Gastrocnemius medialis (tissue), 4 donors: Measurements from ENCODE around the gene COPG1. TPM values are rescaled to one million over a fixed set of nuclear protein-coding genes. Genes with fewer than 3 reads are reported as not detected.
A peak's percentile ranks its signal among the peaks of the same experiment; 100 is the strongest.

Experiments used
- ATAC-seq, 2 donors: fragments of 150-250 bp; one replicate each; pipeline ENCODE4 v1.9.1; 2016
- DNase-seq, 2 donors: peaks; one replicate each; pipeline ENCODE4 v3.0.0-alpha.2; 2019
- H3K27ac ChIP-seq, 4 donors: fragments of 200-600 bp; sonication (generic); 1 replicate in 1 of 4; 2 replicates in 3 of 4; pipeline ENCODE4 v1.5.1; 2016 to 2018; ENCODE audit warnings: mild to moderate bottlenecking in 2 of 4, moderate library complexity in 1 of 4
- H3K27me3 ChIP-seq, 3 donors: fragments of 200-600 bp; sonication (generic) in 2 of 3; 1 replicate in 1 of 3; 2 replicates in 2 of 3; pipeline versions ENCODE4 v1.5.1 to v1.6.0; 2016 to 2019; ENCODE audit warnings: mild to moderate bottlenecking in 1 of 3, moderate library complexity in 1 of 3
- H3K36me3 ChIP-seq, 2 donors: fragments of 200-600 bp; sonication (generic) in 1 of 2; one replicate each; pipeline ENCODE4 v1.5.1; 2017 to 2018
- H3K4me1 ChIP-seq, 2 donors: fragments of 200-600 bp; sonication (generic) in 1 of 2; one replicate each; pipeline ENCODE4 v1.5.1; 2016 to 2017; ENCODE audit warnings: mild to moderate bottlenecking in 2 of 2
- H3K4me3 ChIP-seq, 4 donors: fragments of 200-600 bp; sonication (generic) in 3 of 4; 1 replicate in 1 of 4; 2 replicates in 3 of 4; pipeline ENCODE4 v1.5.1; 2016 to 2019; ENCODE audit warnings: mild to moderate bottlenecking in 2 of 4
- H3K9me3 ChIP-seq, 3 donors: fragments of 200-600 bp; sonication (generic) in 2 of 3; 1 replicate in 1 of 3; 2 replicates in 2 of 3; pipeline ENCODE4 v1.5.1; 2016 to 2019
- POLR2A ChIP-seq, 2 donors: fragments of 450-650 bp; IDR thresholded peaks; one replicate each; pipeline ENCODE4 v1.6.1; 2017; ENCODE audit warnings: antibody characterized with exemption in 2 of 2, mild to moderate bottlenecking in 2 of 2, moderate library complexity in 2 of 2
- in situ Hi-C, 4 donors: fragments of 200-750 bp; cut with MboI; loops; one replicate each; pipeline versions ENCODE4 v1.15.0 to v1.8.0; 2017; ENCODE audit warnings: low sequenced_read_pairs in 4 of 4
- intact Hi-C: fragments of 100-400 bp; cut with DNase I; formaldehyde crosslinking; loops from one replicate; pipeline ENCODE4 v1.15.1; 2023; ENCODE audit warnings: low total_unique reads
- total RNA-seq, 4 donors: library from RNA; depleted of rRNA; stranded (reverse); fragments of >200 nt; gene quantifications; one replicate each; pipeline versions ENCODE4 v1.1.0 to v1.2.3, GENCODE V29; 2016
- TF ChIP-seq, protein P1 (sequence below), 5 experiments: fragments of 450-650 bp in 3 of 5; fragments of 200-600 bp in 2 of 5; sonication (generic) in 2 of 5; IDR thresholded peaks in 4 of 5; conservative IDR thresholded peaks in 1 of 5; 1 replicate in 4 of 5; 2 replicates in 1 of 5; pipeline ENCODE4 v1.5.1; 2016 to 2019; ENCODE audit warnings: antibody characterized with exemption in 5 of 5, mild to moderate bottlenecking in 3 of 5, moderate library complexity in 3 of 5

COPG1 gene
- total RNA-seq, 4 donors from 2014 or later = 59.7 to 101 (median 79.8) TPM

DNA sequence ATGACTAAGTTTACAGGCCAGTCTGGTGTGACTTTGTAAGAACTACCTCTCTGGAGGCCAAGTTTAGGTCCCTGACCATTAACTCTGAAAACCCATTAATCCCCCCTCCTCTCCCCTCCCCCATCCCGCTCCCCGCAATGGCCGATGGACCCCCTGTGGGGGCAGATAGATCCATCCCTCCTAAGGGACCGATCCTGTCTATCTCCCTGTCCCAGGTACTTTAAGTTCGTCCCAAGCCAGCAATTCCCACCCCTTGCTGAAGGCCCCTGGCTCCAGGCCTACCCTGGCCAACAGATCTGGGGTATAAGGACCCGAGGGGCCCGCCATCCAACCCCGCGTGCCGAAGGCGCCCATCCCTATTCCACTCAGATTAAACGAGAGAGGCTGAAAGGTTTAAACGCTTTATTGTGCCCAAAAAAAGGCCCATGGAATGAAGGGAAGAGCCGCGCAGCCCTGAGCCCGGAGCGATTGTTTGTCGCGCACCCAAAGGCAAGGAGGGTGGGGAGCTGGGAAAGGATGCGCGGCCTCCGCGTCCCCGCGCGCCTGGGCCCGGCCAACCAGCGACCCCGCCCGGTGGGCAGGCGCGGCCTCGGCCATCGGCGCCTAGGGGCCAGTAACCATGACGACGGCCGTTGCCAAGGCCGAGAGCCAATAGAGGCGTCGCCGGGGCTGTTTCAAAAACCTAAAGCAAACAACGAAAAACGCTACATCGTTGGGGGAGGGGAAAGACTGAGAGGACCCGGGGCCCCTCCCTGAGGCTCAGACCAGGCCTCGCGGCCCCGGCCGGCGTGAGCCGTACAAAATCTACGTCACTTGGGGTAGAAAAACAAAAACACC is 65.2 kb downstream of the COPG1 start:
- Histone ChIP-seq H3K27ac (peak overlapping the region; percentile 96 to 99 (median 98)), H3K4me3 (peak overlapping the region; percentile 76 to 93 (median 89)), H3K9me3 (no peaks in the 10 kb centered on the region), H3K36me3 (no peaks in the 10 kb centered on the region), H3K4me1 (peaks cover 18 to 25% of the 10 kb centered on the region in 2 donors), H3K27me3 (no peaks in the 10 kb centered on the region)
- ATAC-seq (peak; percentile 26 to 33), DNase-seq (peak; percentile 70 to 73)
- in situ Hi-C loops = loop anchor here in 1 of 4 donors (5.0 kb wide), 1 partner anchor 42 kb away; no protein-coding TSS in a partner anchor
- TF ChIP-seq POLR2A (IDR thresholded peaks at IDR 0.05) = peak; percentile 25 to 51
- TF ChIP-seq, protein P1, sequence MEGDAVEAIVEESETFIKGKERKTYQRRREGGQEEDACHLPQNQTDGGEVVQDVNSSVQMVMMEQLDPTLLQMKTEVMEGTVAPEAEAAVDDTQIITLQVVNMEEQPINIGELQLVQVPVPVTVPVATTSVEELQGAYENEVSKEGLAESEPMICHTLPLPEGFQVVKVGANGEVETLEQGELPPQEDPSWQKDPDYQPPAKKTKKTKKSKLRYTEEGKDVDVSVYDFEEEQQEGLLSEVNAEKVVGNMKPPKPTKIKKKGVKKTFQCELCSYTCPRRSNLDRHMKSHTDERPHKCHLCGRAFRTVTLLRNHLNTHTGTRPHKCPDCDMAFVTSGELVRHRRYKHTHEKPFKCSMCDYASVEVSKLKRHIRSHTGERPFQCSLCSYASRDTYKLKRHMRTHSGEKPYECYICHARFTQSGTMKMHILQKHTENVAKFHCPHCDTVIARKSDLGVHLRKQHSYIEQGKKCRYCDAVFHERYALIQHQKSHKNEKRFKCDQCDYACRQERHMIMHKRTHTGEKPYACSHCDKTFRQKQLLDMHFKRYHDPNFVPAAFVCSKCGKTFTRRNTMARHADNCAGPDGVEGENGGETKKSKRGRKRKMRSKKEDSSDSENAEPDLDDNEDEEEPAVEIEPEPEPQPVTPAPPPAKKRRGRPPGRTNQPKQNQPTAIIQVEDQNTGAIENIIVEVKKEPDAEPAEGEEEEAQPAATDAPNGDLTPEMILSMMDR (IDR thresholded peaks at IDR 0.05 in 4 of 5, conservative IDR thresholded peaks at IDR 0.05 in 1 of 5) = peak in 1 of 5 experiments; percentile 19
- intact Hi-C loops = loop anchor here (5.0 kb wide), 2 partner anchors 128 to 192 kb away; partner anchors contain the start of genes IFT122 and RAB43

GRCh38 chr3:129315223-129315997 is 66.0 kb downstream of the COPG1 start:
- Histone ChIP-seq H3K4me1 (peaks cover 18 to 25% of the 10 kb centered on the region in 2 donors), H3K4me3 (peak overlapping the region; percentile 76 to 93 (median 89)), H3K27ac (peak overlapping the region; percentile 96 to 99 (median 98)), H3K36me3 (peaks cover 0 to 5% of the 10 kb centered on the region in 2 donors), H3K9me3 (no peaks in the 10 kb centered on the region), H3K27me3 (no peaks in the 10 kb centered on the region)
- in situ Hi-C loops = no loop called here
- intact Hi-C loops = loop anchor here (5.0 kb wide), 2 partner anchors 127 to 193 kb away; partner anchors contain the start of genes IFT122 and RAB43
- ATAC-seq (peak; percentile 12 to 18), DNase-seq (peak in 1 of 2 donors; percentile 46)
- TF ChIP-seq, protein P1 (IDR thresholded peaks at IDR 0.05 in 4 of 5, conservative IDR thresholded peaks at IDR 0.05 in 1 of 5) = no peak
- TF ChIP-seq POLR2A (IDR thresholded peaks at IDR 0.05) = no peak

- DNase-seq (no peak), ATAC-seq (no peak)
- intact Hi-C loops = loop anchor here (1.0 to 5.0 kb wide), 3 partner anchors 38 to 194 kb away; partner anchors contain the start of genes HMCES, IFT122 and RAB43
- peaks cover 0 to 6% of the 10 kb centered on the region in 2 donors for H3K36me3 ChIP-seq
- TF ChIP-seq, protein P1 (IDR thresholded peaks at IDR 0.05 in 4 of 5, conservative IDR thresholded peaks at IDR 0.05 in 1 of 5) = no peak
- no peaks in the 10 kb centered on the region for H3K9me3 ChIP-seq
- H3K4me1 ChIP-seq = peaks cover 18 to 25% of the 10 kb centered on the region in 2 donors
- H3K27me3 ChIP-seq = no peaks in the 10 kb centered on the region
- H3K27ac ChIP-seq = peak overlapping the region; percentile 96 to 99 (median 98)
- H3K4me3 ChIP-seq = peak overlapping the region; percentile 76 to 93 (median 89)
- in situ Hi-C loops = no loop called here
Measured at GRCh38 chr3:129315998-129316247, 66.5 kb downstream of the COPG1 start.

GRCh38 chr3:129316248-129317013 is 67.0 kb downstream of the COPG1 start:
- in situ Hi-C loops = no loop called here
- peak overlapping the region; percentile 96 to 99 (median 98) for H3K27ac ChIP-seq
- intact Hi-C loops = loop anchor here (1.0 to 5.0 kb wide), 3 partner anchors 38 to 194 kb away; partner anchors contain the start of genes HMCES, IFT122 and RAB43
- DNase-seq = peak; percentile 75 to 83
- peak; percentile 70 to 72 for ATAC-seq
- H3K4me3 ChIP-seq = peak overlapping the region; percentile 76 to 93 (median 89)
- H3K36me3 ChIP-seq = peaks cover 0 to 6% of the 10 kb centered on the region in 2 donors
- TF ChIP-seq POLR2A (IDR thresholded peaks at IDR 0.05) = peak; percentile 99 to 100
- TF ChIP-seq, protein P1 (IDR thresholded peaks at IDR 0.05 in 4 of 5, conservative IDR thresholded peaks at IDR 0.05 in 1 of 5) = peak; percentile 25 to 62 (median 44)
- no peaks in the 10 kb centered on the region for H3K9me3 ChIP-seq
- H3K27me3 ChIP-seq = no peaks in the 10 kb centered on the region
- peaks cover 18 to 25% of the 10 kb centered on the region in 2 donors for H3K4me1 ChIP-seq
